Effector memory CD4-positive, alpha-beta T cell (primary cell): ENCODE measurements around the gene MAOB.
"Not testable (repeated sequence)": the region's sequence is repeated elsewhere in the genome, so short reads cannot be mapped to it uniquely, and the experiment has no call there.

Experiments
- DNase-seq, 3 donors: peaks; one replicate each; pipeline ENCODE4 v3.0.0-alpha.2; 2020
- H3K27ac ChIP-seq: 2 replicates; pipeline ENCODE4 v1.7.0; 2013; ENCODE audit warnings: mild to moderate bottlenecking, low read length, moderate library complexity; ENCODE audit not compliant: insufficient read depth, poor library complexity, severe bottlenecking
- H3K27me3 ChIP-seq: replicated peaks from 2 replicates; pipeline ENCODE4 v1.7.0; 2013; ENCODE audit warnings: mild to moderate bottlenecking, low read length; ENCODE audit not compliant: insufficient read depth, control insufficient read depth, poor library complexity, severe bottlenecking
- H3K36me3 ChIP-seq: 2 replicates; pipeline ENCODE4 v1.7.0; 2013; ENCODE audit warnings: mild to moderate bottlenecking, low read length, moderate library complexity; ENCODE audit not compliant: control insufficient read depth, insufficient read depth
- H3K4me1 ChIP-seq: 2 replicates; pipeline ENCODE4 v1.7.0; 2013; ENCODE audit warnings: low read length, mild to moderate bottlenecking; ENCODE audit not compliant: control insufficient read depth, insufficient read depth, poor library complexity, severe bottlenecking
- H3K4me3 ChIP-seq: 2 replicates; pipeline ENCODE4 v1.7.0; 2013; ENCODE audit warnings: low read length, low read depth, mild to moderate bottlenecking; ENCODE audit not compliant: insufficient read depth, poor library complexity, severe bottlenecking
- H3K9me3 ChIP-seq: 2 replicates; pipeline ENCODE4 v1.7.0; 2013; ENCODE audit warnings: mild to moderate bottlenecking, low read length, moderate library complexity; ENCODE audit not compliant: control insufficient read depth
- total RNA-seq, 3 donors: gene quantifications; one replicate each; lab custom pipeline; 2026; lab: John Stamatoyannopoulos, UW

Gene MAOB
- 0 reads per million in 3 donors for total RNA-seq

DNA sequence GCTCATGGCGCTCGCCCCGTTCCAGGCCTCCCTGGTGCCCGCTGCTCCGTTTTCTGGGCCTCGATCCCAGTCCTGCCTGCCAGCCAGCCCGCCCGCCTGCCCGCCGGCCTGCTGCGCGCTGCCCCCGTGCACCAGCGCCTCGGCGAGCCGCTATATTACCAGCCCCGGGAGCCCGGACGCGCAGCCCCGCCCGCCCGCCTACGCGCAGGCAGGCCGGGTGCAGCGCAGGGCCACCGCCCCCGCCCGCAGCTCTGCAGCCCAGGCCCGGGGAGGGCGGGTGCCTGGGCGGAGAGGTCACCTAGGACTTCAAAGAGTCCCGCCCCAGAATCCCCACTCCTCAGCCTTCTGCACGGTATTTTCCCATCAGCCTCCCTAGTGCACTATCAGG lies at the start of gene MAOB:
MAOB (minus strand) TSS at position 157 of the 388 bp plus-strand sequence; CDS start at position 6, 151 bp downstream.
- Histone ChIP-seq H3K4me3 (no peak within 1 kb of the TSS), H3K27ac (no peak within 1 kb of the TSS), H3K36me3 (no peaks in the 10 kb centered on the region), H3K9me3 (no peaks in the 10 kb centered on the region), H3K27me3 (no peaks in the 10 kb centered on the region), H3K4me1 (no peaks in the 10 kb centered on the region)
- DNase-seq: no peak

DNA sequence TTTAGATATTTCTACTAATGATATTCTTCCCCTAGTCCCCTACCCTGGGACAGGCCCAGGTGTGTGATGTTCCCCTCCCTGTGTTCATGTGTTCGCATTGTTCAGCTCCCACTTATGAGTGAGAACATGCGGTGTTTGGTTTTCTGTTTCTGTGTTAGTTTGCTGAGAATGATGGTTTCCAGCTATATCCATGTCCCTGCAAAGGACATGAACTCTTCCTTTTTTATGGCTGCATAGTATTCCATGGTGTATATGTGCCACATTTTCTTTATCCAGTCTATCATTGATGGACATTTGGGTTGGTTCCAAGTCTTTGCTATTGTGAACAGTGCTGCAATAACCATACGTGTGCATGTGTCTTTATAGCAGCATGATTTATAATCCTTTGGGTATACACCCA lies 39.8 kb upstream of the MAOB start:
- not testable (repeated sequence) for DNase-seq, H3K27ac ChIP-seq, H3K4me1 ChIP-seq, H3K36me3 ChIP-seq, H3K9me3 ChIP-seq, H3K27me3 ChIP-seq, H3K4me3 ChIP-seq

DNA sequence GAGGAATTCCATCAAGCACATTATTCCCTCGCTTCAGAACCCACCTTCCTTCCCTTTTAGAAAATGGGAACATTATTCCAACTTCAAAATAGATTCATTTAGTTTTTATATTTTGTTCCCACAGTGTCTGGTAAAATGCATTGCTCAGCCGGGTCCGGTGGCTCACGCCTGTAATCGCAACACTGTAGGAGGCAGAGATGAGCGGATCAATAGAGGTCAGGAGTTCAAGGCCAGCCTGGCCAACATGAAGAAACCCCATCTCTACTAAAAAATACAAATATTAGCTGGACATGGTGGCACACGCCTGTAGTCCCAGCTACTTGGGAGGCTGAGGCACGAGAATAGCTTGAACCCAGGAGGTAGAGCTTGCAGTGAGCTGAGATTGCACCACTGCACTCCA lies 28.5 kb upstream of the MAOB start:
- H3K4me1 ChIP-seq, H3K27ac ChIP-seq, DNase-seq, H3K4me3 ChIP-seq, H3K36me3 ChIP-seq, H3K27me3 ChIP-seq, H3K9me3 ChIP-seq: not testable (repeated sequence)

DNA sequence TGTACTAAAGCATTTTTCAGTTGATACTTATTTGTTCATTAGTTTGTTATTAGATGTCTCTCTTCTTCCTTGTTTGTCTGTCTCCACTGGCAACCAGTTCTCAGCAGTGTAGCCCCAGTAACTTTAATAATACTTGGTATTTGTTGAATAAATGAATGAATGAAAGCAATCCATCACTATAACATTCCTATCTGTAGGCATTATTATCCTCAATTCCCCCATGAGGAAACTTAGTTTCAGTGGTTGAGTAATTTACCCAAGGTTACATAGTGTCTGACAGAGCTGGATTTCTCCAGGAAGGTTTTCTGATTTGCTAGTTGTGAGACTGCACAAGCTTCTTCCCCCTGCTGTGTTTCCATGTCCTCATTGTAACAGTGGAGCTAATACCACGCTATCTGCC lies 27.8 kb upstream of the MAOB start:
- DNase-seq: no peak
- Histone ChIP-seq H3K36me3 (no peaks in the 10 kb centered on the region), H3K27me3 (no peaks in the 10 kb centered on the region), H3K4me1 (no peaks in the 10 kb centered on the region), H3K9me3 (no peaks in the 10 kb centered on the region), H3K4me3 (no peak overlapping the region), H3K27ac (no peak overlapping the region)

DNA sequence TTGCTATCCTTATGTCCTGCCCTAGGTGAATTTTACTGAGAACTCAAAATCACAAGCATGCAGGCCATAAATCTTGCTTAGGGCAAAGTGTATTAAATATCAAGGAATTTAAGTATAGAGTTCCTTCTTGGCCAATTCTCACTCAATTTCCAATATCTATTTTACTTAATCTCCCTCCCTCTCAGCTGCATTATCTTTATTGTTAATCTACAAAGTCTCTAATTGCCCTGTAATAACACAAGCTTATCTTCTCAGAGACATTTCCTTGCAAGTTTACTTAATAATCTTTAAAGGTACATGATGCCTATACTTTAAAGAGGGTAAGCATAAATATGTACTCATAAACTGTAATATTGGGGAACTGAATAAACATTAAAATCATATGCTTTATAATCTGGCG lies 26.9 kb upstream of the MAOB start:
- no peaks in the 10 kb centered on the region for H3K27me3 ChIP-seq
- no peaks in the 10 kb centered on the region for H3K4me1 ChIP-seq
- no peak overlapping the region for H3K4me3 ChIP-seq
- no peak for DNase-seq
- no peaks in the 10 kb centered on the region for H3K9me3 ChIP-seq
- no peaks in the 10 kb centered on the region for H3K36me3 ChIP-seq
- no peak overlapping the region for H3K27ac ChIP-seq

DNA sequence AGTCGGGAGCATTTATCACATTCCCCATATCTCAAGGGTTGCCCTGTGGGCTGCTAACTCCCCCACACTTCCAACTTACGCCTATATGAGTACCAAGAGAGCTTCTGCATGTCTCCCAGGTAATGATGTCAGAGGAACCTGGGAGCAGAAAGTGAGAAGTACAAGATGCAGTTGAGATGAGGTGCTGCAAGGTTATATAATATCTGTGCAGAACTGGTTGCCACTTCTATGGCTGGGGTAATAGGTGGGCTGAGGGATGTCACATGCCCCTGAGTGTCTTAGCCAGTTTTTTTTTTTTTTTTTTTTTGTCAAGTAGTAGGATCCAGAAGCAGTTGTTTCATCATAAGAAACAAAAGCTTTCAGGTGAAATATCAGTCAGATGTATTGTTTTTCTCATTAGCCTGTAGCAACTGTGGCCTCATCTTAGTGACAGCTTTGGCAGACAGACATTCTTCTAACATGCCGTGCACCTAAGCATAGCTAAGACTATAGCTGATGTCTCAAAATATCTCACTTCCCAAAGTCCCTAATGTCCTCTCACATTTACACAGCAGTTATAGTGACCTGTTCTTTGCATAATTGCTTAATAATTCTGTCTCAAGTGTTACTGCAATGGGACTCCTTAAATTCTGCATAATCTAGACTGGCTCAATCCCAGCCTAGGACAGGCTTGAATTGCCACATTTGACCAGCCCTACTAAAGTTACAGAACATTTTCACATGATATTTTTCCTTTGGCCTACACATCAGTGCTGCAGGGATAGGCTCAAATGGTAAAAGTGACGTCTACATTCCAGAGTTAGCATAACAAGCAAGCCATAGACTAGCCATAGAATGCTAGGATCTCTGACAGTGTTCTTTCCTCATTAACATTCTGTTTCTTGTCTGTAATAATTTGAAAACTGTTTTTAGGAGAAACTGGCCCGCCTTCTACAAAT lies 17.9 kb upstream of the MAOB start:
- Histone ChIP-seq H3K4me1 (no peaks in the 10 kb centered on the region), H3K36me3 (no peaks in the 10 kb centered on the region), H3K9me3 (no peaks in the 10 kb centered on the region), H3K27ac (no peak overlapping the region), H3K27me3 (no peaks in the 10 kb centered on the region), H3K4me3 (no peak overlapping the region)
- DNase-seq: no peak

DNA sequence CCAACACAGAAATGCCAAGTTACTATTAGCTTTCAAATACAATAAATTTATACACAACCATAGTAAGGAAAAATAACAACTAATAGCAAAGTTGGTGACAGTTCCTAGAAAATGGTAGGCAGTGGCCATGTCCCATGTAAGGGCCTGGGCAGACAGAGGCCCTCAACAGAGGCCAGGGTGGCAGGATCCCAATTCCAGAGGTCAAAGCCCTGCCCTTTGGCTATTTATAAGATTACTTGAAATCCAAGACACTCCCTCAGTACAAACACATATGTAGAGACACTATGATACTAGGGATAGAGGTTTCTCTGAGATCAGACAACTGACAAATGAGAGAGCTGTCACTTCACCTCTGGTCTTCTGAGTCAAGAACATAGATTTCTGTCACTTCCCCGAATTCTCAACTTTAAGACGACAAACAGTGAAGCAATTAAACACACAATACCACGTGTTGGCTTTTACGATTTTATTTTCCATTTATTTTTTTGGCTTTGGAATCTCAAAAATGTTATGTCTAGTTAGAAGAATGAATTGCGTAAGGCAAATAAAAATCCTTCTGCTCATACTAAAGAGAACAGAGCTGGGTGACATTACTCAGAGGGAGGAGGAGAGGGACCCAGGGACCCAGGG lies 16.3 kb upstream of the MAOB start:
- no peak overlapping the region for H3K27ac ChIP-seq
- H3K36me3 ChIP-seq: no peaks in the 10 kb centered on the region
- no peaks in the 10 kb centered on the region for H3K27me3 ChIP-seq
- H3K9me3 ChIP-seq: no peaks in the 10 kb centered on the region
- no peaks in the 10 kb centered on the region for H3K4me1 ChIP-seq
- no peak for DNase-seq
- no peak overlapping the region for H3K4me3 ChIP-seq

DNA sequence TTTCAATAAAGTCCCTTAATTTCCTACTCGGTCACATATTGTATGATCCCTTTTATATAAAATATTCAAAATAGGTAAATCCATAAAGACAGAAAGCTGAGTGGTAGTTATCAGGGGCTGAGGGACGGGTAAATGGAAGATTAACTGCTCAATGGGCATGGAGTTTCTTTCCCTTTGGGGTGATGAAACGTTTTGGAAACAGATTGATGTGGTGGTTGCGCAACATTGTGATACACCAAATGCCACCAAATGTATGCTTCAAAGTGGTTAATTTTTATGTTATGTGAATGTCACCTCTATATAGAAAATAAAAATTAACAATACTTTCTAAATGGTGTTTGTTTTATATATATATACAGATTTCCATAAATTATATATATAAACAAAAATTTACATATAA lies 15.0 kb upstream of the MAOB start:
- Histone ChIP-seq H3K4me3 (no peak overlapping the region), H3K36me3 (no peaks in the 10 kb centered on the region), H3K4me1 (no peaks in the 10 kb centered on the region), H3K27ac (no peak overlapping the region), H3K9me3 (no peaks in the 10 kb centered on the region), H3K27me3 (no peaks in the 10 kb centered on the region)
- no peak for DNase-seq

DNA sequence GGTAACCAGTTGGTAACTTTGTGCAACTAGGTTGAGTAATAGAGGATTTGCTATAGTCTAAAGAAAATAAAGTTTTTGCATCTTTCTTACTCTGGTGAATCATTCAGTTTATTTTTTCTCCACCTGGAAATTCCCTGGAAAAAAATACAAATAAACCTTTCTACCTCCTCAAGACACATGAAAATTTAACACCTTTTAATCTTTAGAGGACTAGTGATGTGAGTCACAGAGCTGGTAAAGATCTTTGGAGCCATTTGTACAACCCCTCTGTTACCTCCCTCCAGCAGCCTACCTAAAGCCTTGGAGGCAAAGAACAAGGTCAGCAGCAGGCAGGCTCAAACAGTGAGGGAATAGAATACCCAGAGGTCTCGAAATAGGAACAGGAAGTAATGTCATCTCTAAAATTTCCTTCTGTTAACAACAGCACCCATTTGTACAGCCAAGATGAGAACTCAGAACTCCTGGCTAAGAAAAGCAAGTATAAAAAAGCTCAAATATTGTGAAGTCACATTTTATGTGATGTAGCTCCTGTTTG lies 10.2 kb upstream of the MAOB start:
- Histone ChIP-seq H3K4me3 (no peak overlapping the region), H3K27me3 (no peaks in the 10 kb centered on the region), H3K27ac (no peak overlapping the region), H3K36me3 (no peaks in the 10 kb centered on the region), H3K9me3 (no peaks in the 10 kb centered on the region), H3K4me1 (no peaks in the 10 kb centered on the region)
- DNase-seq: no peak

DNA sequence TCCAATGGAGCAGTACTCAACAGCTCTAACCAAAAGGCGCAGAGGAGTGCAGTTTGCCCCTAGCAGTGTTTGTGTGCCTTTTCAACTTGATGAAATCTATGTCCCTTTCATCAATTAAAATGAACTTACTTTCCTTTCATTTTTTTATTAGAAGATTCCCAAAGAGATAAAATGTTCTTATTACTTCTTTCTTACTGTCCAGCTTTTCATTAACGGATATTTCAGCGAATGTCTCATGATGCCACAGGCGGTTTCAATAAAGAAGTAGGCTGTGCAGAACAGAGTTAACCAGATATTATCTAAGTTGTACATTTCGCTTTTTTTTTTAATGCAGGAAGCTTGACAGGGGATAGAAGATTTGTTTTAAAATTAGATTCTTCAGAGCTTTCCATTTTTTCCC lies 3.4 kb upstream of the MAOB start:
- no peak overlapping the region for H3K27ac ChIP-seq
- no peak for DNase-seq
- H3K4me1 ChIP-seq: no peaks in the 10 kb centered on the region
- H3K9me3 ChIP-seq: no peaks in the 10 kb centered on the region
- no peaks in the 10 kb centered on the region for H3K27me3 ChIP-seq
- H3K36me3 ChIP-seq: no peaks in the 10 kb centered on the region
- H3K4me3 ChIP-seq: no peak overlapping the region
